Fibroblast of upper back skin (primary cell): ENCODE results near the gene UBQLN3.

Experiments used
- DNase-seq: peaks from one replicate; pipeline ENCODE4 v3.0.0-alpha.2; 2013

Gene UBQLN3

GRCh38 chr11:5509803-5510202 lies at the start of gene UBQLN3:
Gene UBQLN3, minus strand, starts transcription at chr11:5509957. Its CDS starts 399 bp downstream, at chr11:5509558.
- no peak for DNase-seq

GRCh38 chr11:5557751-5558150 lies 48.0 kb upstream of the UBQLN3 start:
- DNase-seq = no peak

GRCh38 chr11:5556596-5557188 lies 46.9 kb upstream of the UBQLN3 start:
- DNase-seq = no peak

GRCh38 chr11:5553343-5553742 lies 43.6 kb upstream of the UBQLN3 start:
- DNase-seq = peak; percentile 9

- peak; percentile 96 for DNase-seq
Measured at GRCh38 chr11:5550440-5551095, 40.8 kb upstream of the UBQLN3 start.

- DNase-seq = no peak
Measured at GRCh38 chr11:5548440-5548839, 38.7 kb upstream of the UBQLN3 start, which contains the start of gene OR52H1. Gene OR52H1, minus strand, starts transcription at chr11:5548540. Its CDS starts 3,035 bp downstream, at chr11:5545505.

GRCh38 chr11:5547982-5548381 lies 38.2 kb upstream of the UBQLN3 start:
- no peak for DNase-seq

- DNase-seq = peak; percentile 39
Measured at GRCh38 chr11:5546457-5546856, 36.7 kb upstream of the UBQLN3 start.

- DNase-seq = no peak
Measured at GRCh38 chr11:5541427-5541826, 31.7 kb upstream of the UBQLN3 start.

- no peak for DNase-seq
Measured at GRCh38 chr11:5536482-5536881, 26.7 kb upstream of the UBQLN3 start.

- DNase-seq = no peak
Measured at GRCh38 chr11:5534046-5534445, 24.3 kb upstream of the UBQLN3 start.

GRCh38 chr11:5531053-5531831 lies 21.5 kb upstream of the UBQLN3 start:
- DNase-seq = no peak

GRCh38 chr11:5528495-5528894 lies 18.7 kb upstream of the UBQLN3 start:
- no peak for DNase-seq

GRCh38 chr11:5527716-5528115 lies 18.0 kb upstream of the UBQLN3 start:
- DNase-seq = no peak

- DNase-seq = no peak
Measured at GRCh38 chr11:5524756-5525155, 15.0 kb upstream of the UBQLN3 start.

GRCh38 chr11:5522308-5522707 lies 12.6 kb upstream of the UBQLN3 start:
- no peak for DNase-seq

- no peak for DNase-seq
Measured at GRCh38 chr11:5521540-5521939, 11.8 kb upstream of the UBQLN3 start.

GRCh38 chr11:5516599-5516998 lies 6.8 kb upstream of the UBQLN3 start, which contains the start of gene UBQLNL:
Gene UBQLNL, minus strand, starts transcription at chr11:5516699. Its CDS starts 258 bp downstream, at chr11:5516441.
- no peak for DNase-seq

GRCh38 chr11:5514841-5515240 lies 5.1 kb upstream of the UBQLN3 start:
- no peak for DNase-seq

- DNase-seq = no peak
Measured at GRCh38 chr11:5508605-5509004, 1.2 kb downstream of the UBQLN3 start.

- DNase-seq = no peak
Measured at GRCh38 chr11:5507933-5508305, 1.8 kb downstream of the UBQLN3 start.

- no peak for DNase-seq
Measured at GRCh38 chr11:5507177-5507932, 2.4 kb downstream of the UBQLN3 start.
